Ascending aorta (tissue), 2 donors: Measurements from ENCODE around the gene GRM7. TPM values are rescaled to one million over a fixed set of nuclear protein-coding genes. Genes with fewer than 3 reads are reported as not detected.

Source experiments
- DNase-seq, 2 donors: peaks; one replicate each; pipeline ENCODE4 v3.0.0-alpha.2; 2019; ENCODE audit warnings: low spot score in 2 of 2
- H3K27ac ChIP-seq, 2 donors: fragments of 200-600 bp; sonication (generic); one replicate each; pipeline ENCODE4 v1.5.1; 2016 to 2017; ENCODE audit warnings: mild to moderate bottlenecking in 1 of 2
- H3K27me3 ChIP-seq: fragments of 200-600 bp; sonication (generic); one replicate; pipeline ENCODE4 v1.5.1; 2017
- H3K36me3 ChIP-seq, 2 donors: fragments of 200-600 bp; sonication (generic); one replicate each; pipeline ENCODE4 v1.5.1; 2016
- H3K4me1 ChIP-seq, 2 donors: fragments of 200-600 bp; sonication (generic); one replicate each; pipeline ENCODE4 v1.5.1; 2016 to 2017; ENCODE audit warnings: mild to moderate bottlenecking in 1 of 2
- H3K4me3 ChIP-seq, 2 donors: fragments of 200-600 bp; sonication (generic); one replicate each; pipeline ENCODE4 v1.5.1; 2016 to 2017; ENCODE audit warnings: mild to moderate bottlenecking in 1 of 2
- H3K9me3 ChIP-seq, 2 donors: fragments of 200-600 bp; sonication (generic); one replicate each; pipeline ENCODE4 v1.5.1; 2016
- CTCF ChIP-seq, 3 experiments: fragments of 200-600 bp in 2 of 3; fragments of 450-650 bp in 1 of 3; sonication (generic) in 2 of 3; IDR thresholded peaks; one replicate each; pipeline ENCODE4 v1.5.1; 2016 to 2019; ENCODE audit warnings: antibody characterized with exemption in 3 of 3, mild to moderate bottlenecking in 1 of 3, moderate library complexity in 1 of 3
- intact Hi-C: fragments of 100-400 bp; cut with DNase I; formaldehyde crosslinking; loops from one replicate; pipeline ENCODE4 v1.15.1; 2023
- total RNA-seq: library from RNA; depleted of rRNA; stranded (reverse); fragments of >200 nt; gene quantifications from one replicate; pipeline ENCODE4 v1.1.0, GENCODE V29; 2016

The GRM7 gene
- total RNA-seq, 1 donor from 2014 or later, result 4.8 TPM

GRCh38 chr3:7588236-7588635, 727.3 kb downstream of the GRM7 start:
- Histone ChIP-seq H3K9me3 (no peaks in the 10 kb centered on the region), H3K4me1 (no peaks in the 10 kb centered on the region), H3K27me3 (no peaks in the 10 kb centered on the region), H3K27ac (no peak overlapping the region), H3K36me3 (no peaks in the 10 kb centered on the region), H3K4me3 (no peak overlapping the region)
- intact Hi-C loops, result no loop called here
- no peak for TF ChIP-seq CTCF (IDR thresholded peaks at IDR 0.05)
- DNase-seq, result no peak

GRCh38 chr3:7589526-7589925, 728.6 kb downstream of the GRM7 start:
- TF ChIP-seq CTCF (IDR thresholded peaks at IDR 0.05), result no peak
- Histone ChIP-seq H3K4me3 (no peak overlapping the region), H3K9me3 (no peaks in the 10 kb centered on the region), H3K27ac (no peak overlapping the region), H3K36me3 (no peaks in the 10 kb centered on the region), H3K4me1 (no peaks in the 10 kb centered on the region), H3K27me3 (no peaks in the 10 kb centered on the region)
- intact Hi-C loops, result no loop called here
- no peak for DNase-seq

GRCh38 chr3:7602297-7602696, 741.4 kb downstream of the GRM7 start:
- DNase-seq, result no peak
- Histone ChIP-seq H3K9me3 (no peaks in the 10 kb centered on the region), H3K27ac (no peak overlapping the region), H3K4me3 (no peak overlapping the region), H3K27me3 (no peaks in the 10 kb centered on the region), H3K4me1 (no peaks in the 10 kb centered on the region), H3K36me3 (no peaks in the 10 kb centered on the region)
- intact Hi-C loops, result no loop called here
- no peak for TF ChIP-seq CTCF (IDR thresholded peaks at IDR 0.05)

GRCh38 chr3:7607083-7607482, 746.2 kb downstream of the GRM7 start:
- Histone ChIP-seq H3K4me3 (no peak overlapping the region), H3K36me3 (no peaks in the 10 kb centered on the region), H3K27me3 (no peaks in the 10 kb centered on the region), H3K9me3 (no peaks in the 10 kb centered on the region), H3K27ac (no peak overlapping the region), H3K4me1 (no peaks in the 10 kb centered on the region)
- intact Hi-C loops, result no loop called here
- no peak for DNase-seq
- TF ChIP-seq CTCF (IDR thresholded peaks at IDR 0.05), result no peak

GRCh38 chr3:7607676-7608075, 746.8 kb downstream of the GRM7 start:
- no peak overlapping the region for H3K27ac ChIP-seq
- H3K9me3 ChIP-seq, result no peaks in the 10 kb centered on the region
- H3K4me3 ChIP-seq, result no peak overlapping the region
- no peaks in the 10 kb centered on the region for H3K4me1 ChIP-seq
- no peaks in the 10 kb centered on the region for H3K36me3 ChIP-seq
- intact Hi-C loops, result no loop called here
- no peak for DNase-seq
- H3K27me3 ChIP-seq, result no peaks in the 10 kb centered on the region
- TF ChIP-seq CTCF (IDR thresholded peaks at IDR 0.05), result no peak

GRCh38 chr3:7610634-7611033, 749.7 kb downstream of the GRM7 start:
- Histone ChIP-seq H3K9me3 (no peaks in the 10 kb centered on the region), H3K27me3 (no peaks in the 10 kb centered on the region), H3K4me1 (no peaks in the 10 kb centered on the region), H3K36me3 (no peaks in the 10 kb centered on the region), H3K27ac (no peak overlapping the region), H3K4me3 (no peak overlapping the region)
- intact Hi-C loops, result no loop called here
- DNase-seq, result no peak
- TF ChIP-seq CTCF (IDR thresholded peaks at IDR 0.05), result no peak
